ENCODE measurements around the gene THAP11.

Gene THAP11

GRCh38 chr16:67885976-67886375 lies 43.9 kb downstream of the THAP11 start:
- Histone ChIP-seq H3K36me3 (ENCODE audit: control insufficient read depth in 4 of 4, insufficient read depth in 4 of 4, low read length in 3 of 4) (peaks cover 4 to 54% (median 45%) of the 10 kb centered on the region in 4 experiments), H3K9me3 (ENCODE audit: control extremely low read depth in 1 of 5, control insufficient read depth in 4 of 5, insufficient read depth in 2 of 5, low read depth in 1 of 5, low read length in 4 of 5) (no peaks in the 10 kb centered on the region), H3K27ac (ENCODE audit: insufficient read depth in 1 of 2, low read depth in 1 of 2, low read length in 2 of 2, poor library complexity in 1 of 2, severe bottlenecking in 2 of 2) (no peak overlapping the region), H3K4me1 (ENCODE audit: control extremely low read depth in 1 of 4, control insufficient read depth in 4 of 4, insufficient read depth in 4 of 4, low read length in 3 of 4) (no peaks in the 10 kb centered on the region), H3K27me3 (replicated peaks in 2 of 5; ENCODE audit: control insufficient read depth in 4 of 5, insufficient read depth in 5 of 5, low read length in 4 of 5) (no peaks in the 10 kb centered on the region), H3K4me3 (ENCODE audit: control insufficient read depth in 1 of 7, extremely low read depth in 1 of 7, insufficient read depth in 4 of 7, low read depth in 2 of 7, low read length in 6 of 7) (no peak overlapping the region)
- ChIA-PET CTCF (interaction anchor here (0.6 to 20.3 kb wide), 14 partner anchors 8 to 344 kb away, joined by 3 to 359 read pairs (median 4); partner anchors contain the start of genes CTRL, EDC4 and PSMB10), POLR2A (no interaction called here)
- 97% methylated on average over 15 of the region's 19 CpGs for WGBS (ENCODE audit: insufficient coverage)
- no peak for DNase-seq

DNA sequence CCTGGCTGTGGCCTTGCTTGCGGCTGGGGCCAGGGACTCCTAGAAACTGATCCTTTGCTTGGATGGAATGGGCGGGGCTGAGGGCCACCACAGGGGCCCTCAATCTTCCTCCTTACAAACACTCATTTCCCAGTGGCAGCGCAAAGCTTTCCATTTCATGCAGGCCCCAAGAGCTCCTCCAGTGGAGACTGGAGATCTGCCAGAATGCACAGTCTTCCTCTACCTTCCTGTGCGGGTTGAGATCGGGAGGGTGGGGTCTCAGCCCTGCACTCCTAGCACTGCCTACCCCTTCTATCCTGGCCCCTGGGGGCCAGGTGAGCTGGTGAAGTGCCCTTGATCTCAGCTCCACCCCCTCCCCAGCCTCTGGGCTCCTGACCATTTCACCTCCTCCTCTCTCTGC lies 44.3 kb downstream of the THAP11 start:
- Histone ChIP-seq H3K27ac (ENCODE audit: insufficient read depth in 1 of 2, low read depth in 1 of 2, low read length in 2 of 2, poor library complexity in 1 of 2, severe bottlenecking in 2 of 2) (no peak overlapping the region), H3K27me3 (replicated peaks in 2 of 5; ENCODE audit: control insufficient read depth in 4 of 5, insufficient read depth in 5 of 5, low read length in 4 of 5) (no peaks in the 10 kb centered on the region), H3K4me1 (ENCODE audit: control extremely low read depth in 1 of 4, control insufficient read depth in 4 of 4, insufficient read depth in 4 of 4, low read length in 3 of 4) (no peaks in the 10 kb centered on the region), H3K4me3 (ENCODE audit: control insufficient read depth in 1 of 7, extremely low read depth in 1 of 7, insufficient read depth in 4 of 7, low read depth in 2 of 7, low read length in 6 of 7) (no peak overlapping the region), H3K9me3 (ENCODE audit: control extremely low read depth in 1 of 5, control insufficient read depth in 4 of 5, insufficient read depth in 2 of 5, low read depth in 1 of 5, low read length in 4 of 5) (no peaks in the 10 kb centered on the region), H3K36me3 (ENCODE audit: control insufficient read depth in 4 of 4, insufficient read depth in 4 of 4, low read length in 3 of 4) (peaks cover 2 to 50% (median 41%) of the 10 kb centered on the region in 4 experiments)
- 84% methylated on average over 3 of the region's 5 CpGs for WGBS (ENCODE audit: insufficient coverage)
- DNase-seq = no peak
- POLR2A ChIA-PET = no interaction called here
- CTCF ChIA-PET = interaction anchor here (0.6 to 20.3 kb wide), 12 partner anchors 9 to 344 kb away, joined by 3 to 359 read pairs (median 4); partner anchors contain the start of genes CTRL, EDC4 and PSMB10

DNA sequence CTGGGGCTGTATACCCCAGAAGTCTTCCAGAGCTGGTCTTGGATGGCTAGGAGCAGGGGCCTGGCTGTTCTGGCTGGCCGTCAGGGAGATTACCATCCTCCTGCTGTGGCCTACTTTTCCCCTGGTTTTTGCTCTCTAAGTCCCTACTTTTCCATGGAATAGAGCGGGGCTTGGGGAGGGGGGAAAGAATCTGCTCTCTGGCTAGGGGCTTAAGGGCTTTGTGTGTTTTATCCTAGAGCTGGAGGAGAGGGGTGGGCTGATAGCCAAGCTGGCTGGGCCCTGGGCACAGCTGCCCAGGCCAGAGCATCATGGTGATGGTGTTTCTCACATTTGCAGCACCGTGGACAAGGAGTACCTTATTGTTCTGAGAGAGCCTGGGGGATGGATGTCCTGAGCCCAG lies 46.2 kb downstream of the THAP11 start:
- WGBS (ENCODE audit: insufficient coverage) = no CpG with 5 or more reads among the region's 3 CpGs
- POLR2A ChIA-PET = no interaction called here
- Histone ChIP-seq H3K27ac (ENCODE audit: insufficient read depth in 1 of 2, low read depth in 1 of 2, low read length in 2 of 2, poor library complexity in 1 of 2, severe bottlenecking in 2 of 2) (no peak overlapping the region), H3K36me3 (ENCODE audit: control insufficient read depth in 4 of 4, insufficient read depth in 4 of 4, low read length in 3 of 4) (peaks cover 2 to 31% (median 23%) of the 10 kb centered on the region in 4 experiments), H3K4me3 (ENCODE audit: control insufficient read depth in 1 of 7, extremely low read depth in 1 of 7, insufficient read depth in 4 of 7, low read depth in 2 of 7, low read length in 6 of 7) (no peak overlapping the region), H3K27me3 (replicated peaks in 2 of 5; ENCODE audit: control insufficient read depth in 4 of 5, insufficient read depth in 5 of 5, low read length in 4 of 5) (no peaks in the 10 kb centered on the region), H3K4me1 (ENCODE audit: control extremely low read depth in 1 of 4, control insufficient read depth in 4 of 4, insufficient read depth in 4 of 4, low read length in 3 of 4) (peaks cover 0 to 7% (median 2%) of the 10 kb centered on the region in 4 experiments), H3K9me3 (ENCODE audit: control extremely low read depth in 1 of 5, control insufficient read depth in 4 of 5, insufficient read depth in 2 of 5, low read depth in 1 of 5, low read length in 4 of 5) (no peaks in the 10 kb centered on the region)
- CTCF ChIA-PET = interaction anchor here (0.9 to 20.3 kb wide), 4 partner anchors 9 to 72 kb away, joined by 3 to 359 read pairs (median 114); partner anchors contain the start of genes CTRL and PSMB10
- no peak for DNase-seq

DNA sequence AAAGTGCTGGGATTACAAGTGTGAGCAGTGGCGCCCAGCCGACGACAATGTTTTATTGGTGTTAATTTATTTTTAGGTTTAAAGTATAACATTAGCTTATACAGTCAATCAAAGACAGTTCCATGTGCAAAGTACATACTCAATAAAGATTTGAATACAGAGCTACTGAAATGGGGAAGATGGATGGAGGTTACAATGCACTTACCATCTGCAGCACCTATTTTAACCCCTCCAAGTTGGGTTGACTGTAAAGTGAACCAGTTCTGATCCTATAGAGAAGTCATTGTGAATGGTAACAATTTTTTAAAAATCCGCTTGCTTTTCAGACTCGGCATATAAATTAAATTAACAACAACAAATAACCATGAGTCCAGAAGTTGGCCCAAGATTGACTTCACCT lies 50.3 kb downstream of the THAP11 start:
- H3K36me3 ChIP-seq (ENCODE audit: control insufficient read depth in 4 of 4, insufficient read depth in 4 of 4, low read length in 3 of 4) = peaks cover 0 to 3% (median 0%) of the 10 kb centered on the region in 4 experiments
- ChIA-PET POLR2A (interaction anchor here (0.6 kb wide), 1 partner anchor 49 kb away, joined by 4 read pairs; no protein-coding TSS in a partner anchor), CTCF (interaction anchor here (1.2 to 20.3 kb wide), 7 partner anchors 9 to 77 kb away, joined by 3 to 359 read pairs (median 6); partner anchors contain the start of genes CTRL and PSMB10)
- no peaks in the 10 kb centered on the region for H3K9me3 ChIP-seq (ENCODE audit: control extremely low read depth in 1 of 5, control insufficient read depth in 4 of 5, insufficient read depth in 2 of 5, low read depth in 1 of 5, low read length in 4 of 5)
- H3K4me3 ChIP-seq (ENCODE audit: control insufficient read depth in 1 of 7, extremely low read depth in 1 of 7, insufficient read depth in 4 of 7, low read depth in 2 of 7, low read length in 6 of 7) = peak overlapping the region; percentile 7 to 98 (median 90)
- H3K4me1 ChIP-seq (ENCODE audit: control extremely low read depth in 1 of 4, control insufficient read depth in 4 of 4, insufficient read depth in 4 of 4, low read length in 3 of 4) = peaks cover 11 to 19% (median 14%) of the 10 kb centered on the region in 4 experiments
- peak in 1 of 3 donors; percentile 10 for DNase-seq
- H3K27ac ChIP-seq (ENCODE audit: insufficient read depth in 1 of 2, low read depth in 1 of 2, low read length in 2 of 2, poor library complexity in 1 of 2, severe bottlenecking in 2 of 2) = peak overlapping the region in 1 of 2 experiments; percentile 96
- WGBS (ENCODE audit: insufficient coverage) = no CpG with 5 or more reads among the region's 5 CpGs
- H3K27me3 ChIP-seq (replicated peaks in 2 of 5; ENCODE audit: control insufficient read depth in 4 of 5, insufficient read depth in 5 of 5, low read length in 4 of 5) = no peaks in the 10 kb centered on the region

DNA sequence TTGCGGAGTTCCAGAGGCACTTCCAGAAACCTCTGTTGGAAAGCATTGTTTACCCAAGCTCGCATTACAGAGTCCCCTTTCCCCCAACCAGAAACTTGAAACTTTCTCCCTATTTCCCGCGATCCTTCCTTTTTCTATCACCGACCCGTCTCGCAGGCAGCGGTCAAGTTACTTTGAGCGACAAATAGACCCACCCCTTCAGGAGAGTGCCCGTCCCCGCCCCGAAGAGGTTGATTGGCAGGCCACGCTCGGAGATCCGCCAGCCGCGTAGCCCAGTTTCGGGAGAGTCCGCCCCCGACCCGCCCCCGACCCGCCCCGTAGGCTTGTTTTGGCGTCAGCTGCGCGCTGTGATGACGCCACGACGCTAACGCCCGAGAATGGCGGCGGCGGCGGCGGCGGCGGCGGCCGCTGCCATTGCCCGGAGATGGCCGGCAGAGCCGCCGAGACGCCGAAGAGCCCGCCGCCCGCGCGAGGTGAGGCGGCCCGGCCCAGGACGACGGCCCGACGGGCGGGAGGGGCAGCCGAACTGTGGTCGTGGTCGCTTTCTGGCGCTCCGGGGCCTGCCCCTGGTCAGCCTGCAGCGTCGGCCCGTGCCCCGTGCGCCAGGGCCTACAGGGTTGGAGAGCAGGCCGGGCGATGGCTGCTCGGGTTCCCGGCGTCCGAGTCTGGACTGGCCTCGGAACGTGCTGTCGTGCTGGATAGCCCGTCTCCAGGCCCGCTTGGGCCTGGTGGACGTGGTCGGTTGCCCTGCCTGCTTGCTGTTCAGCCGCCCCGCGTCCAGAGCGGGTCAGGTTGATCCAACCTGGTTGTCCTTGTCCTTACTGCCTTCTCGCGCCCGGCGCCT lies 51.0 kb downstream of the THAP11 start, which contains the start of gene PSKH1:
TSS of gene PSKH1 (plus strand) at position 356 of the 844 bp plus-strand sequence. CDS start 15,496 bp downstream, outside the sequence.
- Histone ChIP-seq H3K4me1 (ENCODE audit: control extremely low read depth in 1 of 4, control insufficient read depth in 4 of 4, insufficient read depth in 4 of 4, low read length in 3 of 4) (peaks cover 11 to 19% (median 14%) of the 10 kb centered on the region in 4 experiments), H3K36me3 (ENCODE audit: control insufficient read depth in 4 of 4, insufficient read depth in 4 of 4, low read length in 3 of 4) (peaks cover 0 to 3% (median 0%) of the 10 kb centered on the region in 4 experiments), H3K27ac (ENCODE audit: insufficient read depth in 1 of 2, low read depth in 1 of 2, low read length in 2 of 2, poor library complexity in 1 of 2, severe bottlenecking in 2 of 2) (peak within 1 kb of the TSS; percentile 91 to 96), H3K27me3 (replicated peaks in 2 of 5; ENCODE audit: control insufficient read depth in 4 of 5, insufficient read depth in 5 of 5, low read length in 4 of 5) (no peaks in the 10 kb centered on the region), H3K4me3 (ENCODE audit: control insufficient read depth in 1 of 7, extremely low read depth in 1 of 7, insufficient read depth in 4 of 7, low read depth in 2 of 7, low read length in 6 of 7) (peak within 1 kb of the TSS; percentile 87 to 98 (median 94)), H3K9me3 (ENCODE audit: control extremely low read depth in 1 of 5, control insufficient read depth in 4 of 5, insufficient read depth in 2 of 5, low read depth in 1 of 5, low read length in 4 of 5) (no peaks in the 10 kb centered on the region)
- CTCF ChIA-PET = interaction anchor here (0.6 to 20.3 kb wide), 11 partner anchors 10 to 555 kb away, joined by 3 to 359 read pairs (median 4); partner anchors contain the start of genes CTRL and PSMB10
- peak; percentile 93 to 94 (median 94) for DNase-seq
- POLR2A ChIA-PET = no interaction called here
- WGBS (ENCODE audit: insufficient coverage) = 0% methylated on average over 58 of the region's 90 CpGs

Data from common myeloid progenitor, CD34-positive (primary cell).